ENCODE data around the gene GPHN.

Gene GPHN

GRCh38 chr14:66636240-66636639 lies 128.3 kb downstream of the GPHN start:
- DNase-seq (ENCODE audit: insufficient read length, low spot score) = no peak
- TF ChIP-seq POLR2A (IDR thresholded peaks at IDR 0.05; ENCODE audit: low read depth, low read length) (no peak), SPI1 (IDR thresholded peaks at IDR 0.05; ENCODE audit: low read depth, low read length) (no peak), TAF1 (IDR thresholded peaks at IDR 0.05; ENCODE audit: low read depth, low read length) (no peak), POLR2AphosphoS5 (IDR thresholded peaks at IDR 0.05; ENCODE audit: low read depth, low read length) (no peak), POU2F2 (IDR thresholded peaks at IDR 0.05; ENCODE audit: low read depth, low read length) (no peak), PAX5 (IDR thresholded peaks at IDR 0.05; ENCODE audit: insufficient read depth, low read length, severe bottlenecking) (no peak)
- no peak for FAIRE-seq

- no peak for FAIRE-seq
- TF ChIP-seq TAF1 (IDR thresholded peaks at IDR 0.05; ENCODE audit: low read depth, low read length) (no peak), POLR2AphosphoS5 (IDR thresholded peaks at IDR 0.05; ENCODE audit: low read depth, low read length) (no peak)
- no peak for DNase-seq (ENCODE audit: insufficient read length, low spot score)
These were observed 130.7 kb downstream of the GPHN start for GRCh38 chr14:66638689-66639088.

- peak; percentile 9 for FAIRE-seq
- no peak for DNase-seq (ENCODE audit: insufficient read length, low spot score)
- TF ChIP-seq POU2F2 (IDR thresholded peaks at IDR 0.05; ENCODE audit: low read depth, low read length) (no peak), TAF1 (IDR thresholded peaks at IDR 0.05; ENCODE audit: low read depth, low read length) (no peak), SPI1 (IDR thresholded peaks at IDR 0.05; ENCODE audit: low read depth, low read length) (no peak), POLR2A (IDR thresholded peaks at IDR 0.05; ENCODE audit: low read depth, low read length) (no peak), POLR2AphosphoS5 (IDR thresholded peaks at IDR 0.05; ENCODE audit: low read depth, low read length) (no peak), PAX5 (IDR thresholded peaks at IDR 0.05; ENCODE audit: insufficient read depth, low read length, severe bottlenecking) (no peak)
These were observed 134.1 kb downstream of the GPHN start for GRCh38 chr14:66641861-66642635.

GRCh38 chr14:66643344-66643743 lies 135.4 kb downstream of the GPHN start:
- TF ChIP-seq SPI1 (IDR thresholded peaks at IDR 0.05; ENCODE audit: low read depth, low read length) = no peak
- TF ChIP-seq POU2F2 (IDR thresholded peaks at IDR 0.05; ENCODE audit: low read depth, low read length) = no peak
- no peak for TF ChIP-seq POLR2A (IDR thresholded peaks at IDR 0.05; ENCODE audit: low read depth, low read length)
- no peak for TF ChIP-seq PAX5 (IDR thresholded peaks at IDR 0.05; ENCODE audit: insufficient read depth, low read length, severe bottlenecking)
- TF ChIP-seq POLR2AphosphoS5 (IDR thresholded peaks at IDR 0.05; ENCODE audit: low read depth, low read length) = no peak
- TF ChIP-seq TAF1 (IDR thresholded peaks at IDR 0.05; ENCODE audit: low read depth, low read length) = no peak
- FAIRE-seq (no peak), DNase-seq (ENCODE audit: insufficient read length, low spot score) (no peak)

- TF ChIP-seq POLR2A (IDR thresholded peaks at IDR 0.05; ENCODE audit: low read depth, low read length) (no peak), TAF1 (IDR thresholded peaks at IDR 0.05; ENCODE audit: low read depth, low read length) (no peak), SPI1 (IDR thresholded peaks at IDR 0.05; ENCODE audit: low read depth, low read length) (no peak), PAX5 (IDR thresholded peaks at IDR 0.05; ENCODE audit: insufficient read depth, low read length, severe bottlenecking) (no peak), POLR2AphosphoS5 (IDR thresholded peaks at IDR 0.05; ENCODE audit: low read depth, low read length) (no peak), POU2F2 (IDR thresholded peaks at IDR 0.05; ENCODE audit: low read depth, low read length) (no peak)
- no peak for DNase-seq (ENCODE audit: insufficient read length, low spot score)
- no peak for FAIRE-seq
These were observed 137.8 kb downstream of the GPHN start for GRCh38 chr14:66645716-66646115.

- DNase-seq (ENCODE audit: insufficient read length, low spot score) (no peak), FAIRE-seq (peak; percentile 86)
- 0 out of 2 replicates have a peak, but pooled peaks have one; percentile 22 for TF ChIP-seq POLR2AphosphoS5 (IDR thresholded peaks at IDR 0.05; ENCODE audit: low read depth, low read length)
- no peak for TF ChIP-seq POU2F2 (IDR thresholded peaks at IDR 0.05; ENCODE audit: low read depth, low read length)
These were observed 141.6 kb downstream of the GPHN start for GRCh38 chr14:66649498-66649897.

- DNase-seq (ENCODE audit: insufficient read length, low spot score) (no peak), FAIRE-seq (peak; percentile 92)
- TF ChIP-seq POU2F2 (IDR thresholded peaks at IDR 0.05; ENCODE audit: low read depth, low read length) (0 out of 2 replicates have a peak, but pooled peaks have one; percentile 62), POLR2AphosphoS5 (IDR thresholded peaks at IDR 0.05; ENCODE audit: low read depth, low read length) (peak; percentile 45; the same call in 1 of the 2 replicates), SPI1 (IDR thresholded peaks at IDR 0.05; ENCODE audit: low read depth, low read length) (no peak), TAF1 (IDR thresholded peaks at IDR 0.05; ENCODE audit: low read depth, low read length) (no peak)
These were observed 142.6 kb downstream of the GPHN start for GRCh38 chr14:66650491-66650911.

- FAIRE-seq = no peak
- TF ChIP-seq POLR2A (IDR thresholded peaks at IDR 0.05; ENCODE audit: low read depth, low read length) (no peak), PAX5 (IDR thresholded peaks at IDR 0.05; ENCODE audit: insufficient read depth, low read length, severe bottlenecking) (no peak), POU2F2 (IDR thresholded peaks at IDR 0.05; ENCODE audit: low read depth, low read length) (no peak), TAF1 (IDR thresholded peaks at IDR 0.05; ENCODE audit: low read depth, low read length) (no peak), POLR2AphosphoS5 (IDR thresholded peaks at IDR 0.05; ENCODE audit: low read depth, low read length) (no peak), SPI1 (IDR thresholded peaks at IDR 0.05; ENCODE audit: low read depth, low read length) (no peak)
- no peak for DNase-seq (ENCODE audit: insufficient read length, low spot score)
These were observed 143.7 kb downstream of the GPHN start for GRCh38 chr14:66651536-66652220.

GRCh38 chr14:66652525-66653106 lies 144.7 kb downstream of the GPHN start:
- no peak for FAIRE-seq
- TF ChIP-seq POLR2AphosphoS5 (IDR thresholded peaks at IDR 0.05; ENCODE audit: low read depth, low read length) (no peak), POLR2A (IDR thresholded peaks at IDR 0.05; ENCODE audit: low read depth, low read length) (no peak), TAF1 (IDR thresholded peaks at IDR 0.05; ENCODE audit: low read depth, low read length) (no peak), PAX5 (IDR thresholded peaks at IDR 0.05; ENCODE audit: insufficient read depth, low read length, severe bottlenecking) (no peak), POU2F2 (IDR thresholded peaks at IDR 0.05; ENCODE audit: low read depth, low read length) (no peak), SPI1 (IDR thresholded peaks at IDR 0.05; ENCODE audit: low read depth, low read length) (no peak)
- DNase-seq (ENCODE audit: insufficient read length, low spot score) = no peak
